Psoas muscle (tissue), 8 donors: ENCODE measurements around the gene RBFOX2. TPM values are rescaled to one million over a fixed set of nuclear protein-coding genes. Genes with fewer than 3 reads are reported as not detected.

Source experiments
- ATAC-seq, 4 donors: fragments of 200-7000 bp; cut with Tn5 transposase; one replicate each; pipeline ENCODE4 v1.9.1; 2020; ENCODE audit warnings: moderate library complexity in 3 of 4, mild to moderate bottlenecking in 2 of 4
- DNase-seq, 2 donors: peaks; one replicate each; pipeline ENCODE4 v3.0.0-alpha.2; 2020
- H3K27ac ChIP-seq: fragments of 200-600 bp; one replicate; pipeline ENCODE4 v1.8.0; 2022
- H3K27me3 ChIP-seq, 3 donors: fragments of 200-600 bp in 1 of 3; one replicate each; pipeline versions ENCODE4 v1.6.1 to v1.8.0; 2013 to 2022; ENCODE audit warnings: low read length in 2 of 3, mild to moderate bottlenecking in 2 of 3, moderate library complexity in 1 of 3; ENCODE audit not compliant: insufficient read depth in 3 of 3
- H3K36me3 ChIP-seq, 2 donors: fragments of 200-600 bp in 1 of 2; one replicate each; pipeline versions ENCODE4 v1.6.1 to v1.8.0; 2013 to 2022; ENCODE audit warnings: low read depth in 1 of 2, mild to moderate bottlenecking in 1 of 2, moderate library complexity in 1 of 2; ENCODE audit not compliant: insufficient read depth in 1 of 2
- H3K4me1 ChIP-seq: fragments of 200-600 bp; one replicate; pipeline ENCODE4 v1.8.0; 2022
- H3K4me3 ChIP-seq: fragments of 200-600 bp; one replicate; pipeline ENCODE4 v1.8.0; 2022; ENCODE audit warnings: mild to moderate bottlenecking
- H3K9me3 ChIP-seq: fragments of 200-600 bp; one replicate; pipeline ENCODE4 v1.8.0; 2022
- CTCF ChIP-seq: fragments of 200-600 bp; IDR thresholded peaks from one replicate; pipeline ENCODE4 v1.8.0; 2022; ENCODE audit warnings: antibody characterized with exemption
- WGBS, 3 donors: extraction: QIAGEN DNeasy Blood & Tissue Kit; methylation state at CpG; one replicate each; pipeline versions ENCODE4 v1.1.6 to v1.1.7; 2013; 5-methylcytosine and 5-hydroxymethylcytosine counted together
- intact Hi-C, 2 donors: fragments of 100-400 bp; cut with DNase I; formaldehyde crosslinking; loops; one replicate each; pipeline versions ENCODE4 v1.11.0 to v1.14.2; 2022
- long read RNA-seq, 2 donors: library from polyadenylated mRNA; unstranded; transcript quantifications; one replicate each; pipeline ENCODE4 v2.0.0, GENCODE V29; 2021
- polyA plus RNA-seq, 3 donors: library from polyadenylated mRNA; stranded (reverse); fragments of 200-250 nt; gene quantifications; one replicate each; pipeline ENCODE4 v1.2.3, GENCODE V29; 2013
- total RNA-seq, 4 donors: library from RNA; stranded (reverse); fragmentation: NEBNext Ultra II Directional in 2 of 4; extraction: Animal tissue kit (Norgen Biotek cat#: 25700) in 2 of 4; gene quantifications; one replicate each; pipeline versions ENCODE4 v1.2.1 to v1.2.4, GENCODE V29; 2021 to 2023
- donor health status: healthy with polysubstance abuse.
- donor health status: DM: no; HTN: no; CAD: no; lungs with moderate emphysema.
- donor health status: Bipolar disorder and iron deficiency.
- donor health status: healthy.
- donor health status: DM: yes; HTN: yes; CAD: no.
- donor health status: DM: no; HTN: no; CAD: no.
- donor health status: DM: no; HTN: no; CAD: no.
- donor health status: DM: yes; HTN: yes; CAD: no.

Gene RBFOX2
- total RNA-seq (10 to 100 TPM; 28.4 to 50.4 (median 36.8) TPM), polyA plus RNA-seq (10 to 100 TPM in 2 of 3 donors, 1 to 10 TPM in 1; 7.7 to 20.5 (median 10.4) TPM)
- long read RNA-seq, donor 1, partial matches to known transcripts: 2 of 38 reads
- long read RNA-seq, donor 1, other reads (novel, unspliced or antisense): 36 of 38 reads
- long read RNA-seq, donor 2, partial matches to known transcripts: 7 of 319 reads
- long read RNA-seq, donor 2, other reads (novel, unspliced or antisense): 311 of 319 reads

GRCh38 chr22:36028646-36029405 lies at the start of gene RBFOX2:
TSS of gene RBFOX2 (minus strand) at chr22:36028824. CDS start at chr22:36028425, 399 bp downstream.
- Histone ChIP-seq H3K4me1 (peaks cover 11% of the 10 kb centered on the region), H3K27ac (peak within 1 kb of the TSS; percentile 87), H3K36me3 (peaks cover 0 to 6% of the 10 kb centered on the region in 2 donors), H3K4me3 (peak within 1 kb of the TSS; percentile 87), H3K27me3 (no peaks in the 10 kb centered on the region), H3K9me3 (no peaks in the 10 kb centered on the region)
- 1 to 2% (median 1%) methylated on average over 32 to 74 of the region's 74 CpGs for WGBS, 3 donors
- ATAC-seq (peak; percentile 95 to 96 (median 96)), DNase-seq (peak; percentile 98 to 99)
- intact Hi-C loops: loop anchor here in 1 of 2 donors (5.0 kb wide), 1 partner anchor 38 kb away; no protein-coding TSS in a partner anchor
- no peak for TF ChIP-seq CTCF

- ATAC-seq (peak in 3 of 4 donors; percentile 24 to 27 (median 26)), DNase-seq (no peak)
- intact Hi-C loops: no loop called here
- Histone ChIP-seq H3K4me3 (no peak overlapping the region), H3K27ac (peak overlapping the region; percentile 30), H3K36me3 (no peaks in the 10 kb centered on the region), H3K4me1 (no peaks in the 10 kb centered on the region), H3K9me3 (no peaks in the 10 kb centered on the region), H3K27me3 (no peaks in the 10 kb centered on the region)
- 22 to 41% (median 26%) methylated on average over 6 of the region's 6 CpGs for WGBS, 3 donors
- TF ChIP-seq CTCF: no peak
Observed at GRCh38 chr22:36077271-36077670, 48.6 kb upstream of the RBFOX2 start.

GRCh38 chr22:36075724-36076123 lies 47.1 kb upstream of the RBFOX2 start:
- H3K9me3 ChIP-seq: no peaks in the 10 kb centered on the region
- DNase-seq: no peak
- H3K4me1 ChIP-seq: no peaks in the 10 kb centered on the region
- TF ChIP-seq CTCF: no peak
- no peak for ATAC-seq
- no peak overlapping the region for H3K4me3 ChIP-seq
- WGBS, 3 donors: 89 to 97% (median 96%) methylated on average over 5 of the region's 5 CpGs
- H3K27ac ChIP-seq: no peak overlapping the region
- intact Hi-C loops: no loop called here
- H3K27me3 ChIP-seq: no peaks in the 10 kb centered on the region
- no peaks in the 10 kb centered on the region for H3K36me3 ChIP-seq

- ATAC-seq: peak; percentile 44 to 75 (median 62)
- TF ChIP-seq CTCF: no peak
- H3K27me3 ChIP-seq: no peaks in the 10 kb centered on the region
- H3K4me1 ChIP-seq: no peaks in the 10 kb centered on the region
- WGBS, 3 donors: 76 to 90% (median 79%) methylated on average over 5 of the region's 5 CpGs
- H3K27ac ChIP-seq: no peak overlapping the region
- no peak overlapping the region for H3K4me3 ChIP-seq
- intact Hi-C loops: no loop called here
- no peaks in the 10 kb centered on the region for H3K36me3 ChIP-seq
- no peak for DNase-seq
- H3K9me3 ChIP-seq: no peaks in the 10 kb centered on the region
Observed at GRCh38 chr22:36075230-36075629, 46.6 kb upstream of the RBFOX2 start.
